Measurements from ENCODE around the gene DUSP1.

- TF ChIP-seq GATA2 (IDR thresholded peaks at IDR 0.05; ENCODE audit: low read depth, low read length) (no peak), GATA3 (IDR thresholded peaks at IDR 0.05; ENCODE audit: low read depth, low read length) (no peak)
These were observed 8.8 kb upstream of the DUSP1 start for GRCh38 chr5:172779691-172780341.
